Right atrium auricular region (tissue), 2 donors: ENCODE data around the gene STK32B. TPM values are rescaled to one million over a fixed set of nuclear protein-coding genes. Genes with fewer than 3 reads are reported as not detected.

Experiments
- DNase-seq: peaks from one replicate; pipeline ENCODE4 v3.0.0-alpha.2; 2019; ENCODE audit warnings: low spot score
- H3K27ac ChIP-seq, 2 donors: fragments of 200-600 bp; sonication (generic); 1 replicate in 1 of 2; 2 replicates in 1 of 2; pipeline ENCODE4 v1.5.1; 2016 to 2019
- H3K27me3 ChIP-seq, 2 donors: fragments of 200-600 bp; sonication (generic); one replicate each; pipeline versions ENCODE4 v1.5.1 to v1.6.0; 2017 to 2019
- H3K36me3 ChIP-seq: fragments of 200-600 bp; sonication (generic); one replicate; pipeline ENCODE4 v1.5.1; 2016
- H3K4me1 ChIP-seq, 2 donors: fragments of 200-600 bp; sonication (generic); one replicate each; pipeline versions ENCODE4 v1.5.1 to v1.6.0; 2017 to 2019
- H3K4me3 ChIP-seq, 2 donors: fragments of 200-600 bp; sonication (generic); 1 replicate in 1 of 2; 2 replicates in 1 of 2; pipeline ENCODE4 v1.5.1; 2017 to 2019; ENCODE audit warnings: mild to moderate bottlenecking in 1 of 2, moderate library complexity in 1 of 2
- H3K9me3 ChIP-seq, 2 donors: fragments of 200-600 bp; sonication (generic); one replicate each; pipeline ENCODE4 v1.5.1; 2019
- CTCF ChIP-seq, 2 donors: fragments of 200-600 bp; sonication (generic); IDR thresholded peaks; one replicate each; pipeline ENCODE4 v1.5.1; 2019; ENCODE audit warnings: antibody characterized with exemption in 2 of 2
- total RNA-seq, 2 donors: library from RNA; depleted of rRNA; stranded (reverse); fragments of >200 nt; gene quantifications; one replicate each; pipeline ENCODE4 v1.1.0, GENCODE V29; 2016

The STK32B gene
- total RNA-seq, 2 donors from 2014 or later: 0.31 to 0.59 TPM

- no peak for DNase-seq
- Histone ChIP-seq H3K4me3 (no peak overlapping the region), H3K4me1 (peaks cover 0 to 6% of the 10 kb centered on the region in 2 donors), H3K27me3 (no peaks in the 10 kb centered on the region), H3K9me3 (no peaks in the 10 kb centered on the region), H3K27ac (no peak overlapping the region), H3K36me3 (no peaks in the 10 kb centered on the region)
- TF ChIP-seq CTCF (IDR thresholded peaks at IDR 0.05): no peak
These were observed 33.2 kb upstream of the STK32B start for GRCh38 chr4:5018096-5018495.

- Histone ChIP-seq H3K27me3 (no peaks in the 10 kb centered on the region), H3K4me3 (no peak overlapping the region), H3K36me3 (no peaks in the 10 kb centered on the region), H3K9me3 (no peaks in the 10 kb centered on the region), H3K27ac (no peak overlapping the region), H3K4me1 (peaks cover 0 to 6% of the 10 kb centered on the region in 2 donors)
- peak; percentile 48 for DNase-seq
- no peak for TF ChIP-seq CTCF (IDR thresholded peaks at IDR 0.05)
These were observed 32.7 kb upstream of the STK32B start for GRCh38 chr4:5018603-5019002.

- no peak within 1 kb of the TSS for H3K27ac ChIP-seq
- TF ChIP-seq CTCF (IDR thresholded peaks at IDR 0.05): no peak
- peak within 1 kb of the TSS in 1 of 2 donors; percentile 29 for H3K4me3 ChIP-seq
- no peaks in the 10 kb centered on the region for H3K36me3 ChIP-seq
- peak; percentile 50 for DNase-seq
- no peaks in the 10 kb centered on the region for H3K9me3 ChIP-seq
- H3K4me1 ChIP-seq: peaks cover 0 to 6% of the 10 kb centered on the region in 2 donors
- H3K27me3 ChIP-seq: no peaks in the 10 kb centered on the region
These were observed 32.0 kb upstream of the STK32B start, which contains the start of gene CYTL1 for GRCh38 chr4:5019274-5019673. Gene CYTL1, minus strand, starts transcription at chr4:5019458. Its CDS starts 13 bp downstream, at chr4:5019445.

GRCh38 chr4:5019796-5020195, 31.5 kb upstream of the STK32B start:
- TF ChIP-seq CTCF (IDR thresholded peaks at IDR 0.05): no peak
- Histone ChIP-seq H3K36me3 (no peaks in the 10 kb centered on the region), H3K27me3 (no peaks in the 10 kb centered on the region), H3K9me3 (no peaks in the 10 kb centered on the region), H3K4me3 (no peak overlapping the region), H3K27ac (no peak overlapping the region), H3K4me1 (peaks cover 0 to 6% of the 10 kb centered on the region in 2 donors)
- DNase-seq: peak; percentile 53

- no peaks in the 10 kb centered on the region for H3K9me3 ChIP-seq
- TF ChIP-seq CTCF (IDR thresholded peaks at IDR 0.05): no peak
- H3K4me3 ChIP-seq: no peak overlapping the region
- DNase-seq: peak; percentile 36
- no peaks in the 10 kb centered on the region for H3K27me3 ChIP-seq
- H3K4me1 ChIP-seq: peaks cover 0 to 6% of the 10 kb centered on the region in 2 donors
- no peaks in the 10 kb centered on the region for H3K36me3 ChIP-seq
- H3K27ac ChIP-seq: no peak overlapping the region
These were observed 30.9 kb upstream of the STK32B start for GRCh38 chr4:5020341-5020740.

GRCh38 chr4:5021546-5021945, 29.7 kb upstream of the STK32B start:
- H3K27ac ChIP-seq: no peak overlapping the region
- H3K4me3 ChIP-seq: no peak overlapping the region
- peak; percentile 21 for DNase-seq
- TF ChIP-seq CTCF (IDR thresholded peaks at IDR 0.05): no peak
- H3K36me3 ChIP-seq: no peaks in the 10 kb centered on the region
- H3K9me3 ChIP-seq: no peaks in the 10 kb centered on the region
- no peaks in the 10 kb centered on the region for H3K27me3 ChIP-seq
- peaks cover 0 to 6% of the 10 kb centered on the region in 2 donors for H3K4me1 ChIP-seq
